Parathyroid adenoma (tissue), 2 donors: Measurements from ENCODE around the gene SAMD4A.

Experiments
- H2AFZ ChIP-seq: fragments of 300-600 bp; sonication (generic); one replicate; pipeline ENCODE4 v1.7.0; 2017; ENCODE audit warnings: antibody characterized with exemption, mild to moderate bottlenecking
- H3K27ac ChIP-seq: fragments of 300-600 bp; sonication (generic); one replicate; pipeline ENCODE4 v1.7.0; 2017
- H3K27me3 ChIP-seq: fragments of 300-600 bp; sonication (generic); one replicate; pipeline ENCODE4 v1.7.0; 2017; ENCODE audit warnings: low read length; ENCODE audit not compliant: control insufficient read depth, insufficient read depth
- H3K36me3 ChIP-seq: fragments of 300-600 bp; sonication (generic); one replicate; pipeline ENCODE4 v1.7.0; 2017; ENCODE audit warnings: low read length; ENCODE audit not compliant: control insufficient read depth, insufficient read depth
- H3K4me1 ChIP-seq: fragments of 300-600 bp; sonication (generic); one replicate; pipeline ENCODE4 v1.7.0; 2017; ENCODE audit warnings: control low read depth
- H3K4me2 ChIP-seq: fragments of 300-600 bp; sonication (generic); one replicate; pipeline ENCODE4 v1.7.0; 2017; ENCODE audit warnings: low read length
- H3K4me3 ChIP-seq: fragments of 300-600 bp; sonication (generic); one replicate; pipeline ENCODE4 v1.7.0; 2017; ENCODE audit warnings: low read depth, low read length
- H3K79me2 ChIP-seq: fragments of 300-600 bp; sonication (generic); one replicate; pipeline ENCODE4 v1.7.0; 2017; ENCODE audit warnings: control low read depth
- H3K9ac ChIP-seq: fragments of 300-600 bp; sonication (generic); one replicate; pipeline ENCODE4 v1.7.0; 2017; ENCODE audit warnings: mild to moderate bottlenecking
- H3K9me3 ChIP-seq: fragments of 300-600 bp; sonication (generic); one replicate; pipeline ENCODE4 v1.7.0; 2017; ENCODE audit warnings: low read length; ENCODE audit not compliant: control insufficient read depth
- TF ChIP-seq, protein P1 (sequence below): fragments of 300-600 bp; sonication (generic); IDR thresholded peaks from one replicate; pipeline ENCODE4 v1.7.0; 2017; ENCODE audit warnings: antibody characterized with exemption, mild to moderate bottlenecking
- donor health status: primary hyperparathyroidism.

Gene SAMD4A

DNA sequence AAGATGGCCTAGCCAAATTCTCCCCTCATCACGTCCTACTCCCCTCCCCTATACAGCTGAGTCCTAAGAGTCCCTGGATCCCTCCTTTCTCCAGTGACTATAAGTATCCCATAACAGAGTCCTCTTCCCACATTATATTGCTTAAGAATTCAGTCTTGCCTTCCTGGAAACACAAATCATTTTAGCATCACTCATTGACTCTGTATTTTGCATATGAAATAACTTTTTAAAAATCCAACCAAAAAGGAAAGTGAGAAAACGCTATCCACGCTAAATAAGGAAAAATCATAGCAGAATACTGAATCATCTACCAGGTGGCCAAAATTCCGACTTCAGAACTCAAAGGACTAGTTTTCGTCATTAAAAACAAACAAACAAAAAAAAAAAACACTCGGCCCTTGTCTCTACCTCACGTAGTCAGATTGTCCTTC lies 205.5 kb downstream of the SAMD4A start:
- Histone ChIP-seq H3K9ac (no peak overlapping the region), H3K36me3 (no peaks in the 10 kb centered on the region), H3K79me2 (no peaks in the 10 kb centered on the region), H3K27ac (peak overlapping the region; percentile 80), H3K9me3 (no peaks in the 10 kb centered on the region), H3K4me1 (peaks cover 10% of the 10 kb centered on the region), H3K4me2 (no peak overlapping the region), H3K4me3 (no peak overlapping the region), H2AFZ (peak overlapping the region; percentile 81), H3K27me3 (no peaks in the 10 kb centered on the region)
- TF ChIP-seq, protein P1, sequence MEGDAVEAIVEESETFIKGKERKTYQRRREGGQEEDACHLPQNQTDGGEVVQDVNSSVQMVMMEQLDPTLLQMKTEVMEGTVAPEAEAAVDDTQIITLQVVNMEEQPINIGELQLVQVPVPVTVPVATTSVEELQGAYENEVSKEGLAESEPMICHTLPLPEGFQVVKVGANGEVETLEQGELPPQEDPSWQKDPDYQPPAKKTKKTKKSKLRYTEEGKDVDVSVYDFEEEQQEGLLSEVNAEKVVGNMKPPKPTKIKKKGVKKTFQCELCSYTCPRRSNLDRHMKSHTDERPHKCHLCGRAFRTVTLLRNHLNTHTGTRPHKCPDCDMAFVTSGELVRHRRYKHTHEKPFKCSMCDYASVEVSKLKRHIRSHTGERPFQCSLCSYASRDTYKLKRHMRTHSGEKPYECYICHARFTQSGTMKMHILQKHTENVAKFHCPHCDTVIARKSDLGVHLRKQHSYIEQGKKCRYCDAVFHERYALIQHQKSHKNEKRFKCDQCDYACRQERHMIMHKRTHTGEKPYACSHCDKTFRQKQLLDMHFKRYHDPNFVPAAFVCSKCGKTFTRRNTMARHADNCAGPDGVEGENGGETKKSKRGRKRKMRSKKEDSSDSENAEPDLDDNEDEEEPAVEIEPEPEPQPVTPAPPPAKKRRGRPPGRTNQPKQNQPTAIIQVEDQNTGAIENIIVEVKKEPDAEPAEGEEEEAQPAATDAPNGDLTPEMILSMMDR = no peak

DNA sequence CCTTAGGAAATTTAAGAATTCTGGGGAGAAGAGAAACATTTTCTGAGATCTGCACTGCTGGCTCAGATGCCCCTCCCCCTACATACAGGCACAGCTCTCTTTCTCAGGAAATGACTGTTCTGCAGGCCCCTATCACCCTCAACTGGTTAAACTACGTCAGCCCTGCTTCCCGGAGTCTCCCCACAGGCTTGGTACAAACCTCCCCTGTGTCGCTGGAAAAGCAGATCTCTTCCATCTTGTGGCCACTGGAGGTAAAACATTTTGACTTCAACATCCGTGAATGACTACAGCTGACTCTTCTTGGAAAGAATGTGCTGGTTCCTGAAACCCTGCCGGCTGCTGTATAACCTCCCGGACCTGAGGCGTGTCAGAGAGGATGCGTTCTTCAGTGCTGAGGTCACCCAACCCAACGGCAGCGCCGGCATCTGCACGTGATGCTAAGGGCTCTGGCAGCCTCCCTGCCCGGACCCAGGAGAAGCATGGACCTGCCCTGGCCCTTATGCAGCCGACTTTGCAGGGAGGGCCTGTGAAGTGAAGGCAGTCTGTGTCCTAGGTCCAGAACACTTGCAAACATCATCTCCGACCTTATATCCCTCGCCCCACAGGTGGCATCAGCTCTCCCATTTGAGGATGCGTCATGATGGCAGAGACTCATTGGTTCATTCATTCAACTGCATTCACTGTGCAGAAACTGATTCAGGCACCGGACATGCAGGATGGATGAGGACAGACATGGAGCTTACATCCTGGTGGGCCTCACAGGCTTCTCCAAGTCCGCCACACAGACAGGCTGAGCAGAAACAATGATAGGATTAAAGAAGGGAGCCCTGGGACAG lies 206.5 kb downstream of the SAMD4A start:
- H3K27me3 ChIP-seq = no peaks in the 10 kb centered on the region
- peaks cover 10% of the 10 kb centered on the region for H3K4me1 ChIP-seq
- H3K4me2 ChIP-seq = peak overlapping the region; percentile 18
- peak overlapping the region; percentile 17 for H3K4me3 ChIP-seq
- H3K79me2 ChIP-seq = no peaks in the 10 kb centered on the region
- TF ChIP-seq, protein P1 = peak; percentile 64
- no peaks in the 10 kb centered on the region for H3K9me3 ChIP-seq
- no peak overlapping the region for H3K9ac ChIP-seq
- H3K36me3 ChIP-seq = no peaks in the 10 kb centered on the region
- peak overlapping the region; percentile 81 for H2AFZ ChIP-seq
- H3K27ac ChIP-seq = peak overlapping the region; percentile 80

DNA sequence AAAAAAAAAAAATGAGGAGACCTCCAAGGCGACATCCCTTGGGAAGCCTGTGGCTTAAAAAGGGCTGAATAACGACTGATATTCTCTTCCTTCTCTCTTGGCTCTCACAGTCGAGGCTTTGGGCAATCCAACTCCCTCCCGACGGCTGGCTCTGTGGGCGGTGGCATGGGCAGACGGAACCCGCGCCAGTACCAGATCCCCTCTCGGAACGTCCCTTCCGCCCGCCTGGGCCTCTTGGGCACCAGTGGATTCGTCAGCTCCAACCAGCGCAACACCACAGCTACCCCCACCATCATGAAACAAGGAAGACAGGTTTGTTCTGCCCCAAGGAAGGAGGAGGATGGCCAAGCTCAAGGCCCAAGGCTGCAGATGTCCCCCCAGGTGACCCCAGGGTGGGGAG lies 207.9 kb downstream of the SAMD4A start:
- Histone ChIP-seq H3K4me1 (peaks cover 10% of the 10 kb centered on the region), H3K4me3 (no peak overlapping the region), H3K79me2 (no peaks in the 10 kb centered on the region), H3K27ac (no peak overlapping the region), H2AFZ (no peak overlapping the region), H3K9ac (no peak overlapping the region), H3K4me2 (no peak overlapping the region), H3K9me3 (no peaks in the 10 kb centered on the region), H3K36me3 (no peaks in the 10 kb centered on the region), H3K27me3 (no peaks in the 10 kb centered on the region)
- TF ChIP-seq, protein P1 = no peak

DNA sequence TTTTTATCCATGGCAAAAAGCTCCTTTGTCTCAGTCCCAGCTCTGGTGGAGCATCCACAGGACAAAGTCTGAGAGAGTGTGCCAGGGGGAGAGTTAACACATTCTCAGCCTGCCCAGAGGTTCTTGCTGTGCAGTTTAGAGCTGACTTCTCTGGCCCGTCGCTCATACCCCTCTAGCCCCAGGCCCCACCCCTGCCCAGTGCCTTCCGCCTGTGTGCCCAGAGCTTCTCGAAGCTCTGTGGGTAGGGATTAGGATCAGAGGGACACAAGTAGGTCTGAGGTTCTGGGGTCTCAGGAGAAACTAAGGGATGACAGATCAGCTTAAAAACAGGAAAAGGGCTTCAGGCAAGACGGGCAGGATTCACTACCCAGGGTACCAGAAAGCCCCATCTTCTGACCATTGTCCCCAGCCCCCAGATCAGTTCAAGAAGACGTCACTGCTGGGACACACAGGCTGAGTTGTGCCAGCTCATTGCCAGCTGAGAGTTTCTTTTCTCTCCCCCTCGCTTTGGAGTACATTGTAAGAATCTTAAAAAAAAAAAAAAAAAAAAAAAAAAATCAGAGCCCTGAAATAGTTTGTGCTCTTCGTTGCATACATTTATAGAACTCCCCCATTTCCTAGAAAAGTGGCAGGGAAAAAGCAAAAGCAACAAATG lies 208.7 kb downstream of the SAMD4A start:
- peaks cover 10% of the 10 kb centered on the region for H3K4me1 ChIP-seq
- TF ChIP-seq, protein P1 = no peak
- no peaks in the 10 kb centered on the region for H3K9me3 ChIP-seq
- no peak overlapping the region for H2AFZ ChIP-seq
- no peak overlapping the region for H3K4me2 ChIP-seq
- H3K27me3 ChIP-seq = no peaks in the 10 kb centered on the region
- H3K27ac ChIP-seq = no peak overlapping the region
- no peaks in the 10 kb centered on the region for H3K79me2 ChIP-seq
- H3K4me3 ChIP-seq = no peak overlapping the region
- no peak overlapping the region for H3K9ac ChIP-seq
- H3K36me3 ChIP-seq = no peaks in the 10 kb centered on the region
